ENCODE measurements around the gene GOLGB1. TPM values are rescaled to one million over a fixed set of nuclear protein-coding genes. Genes with fewer than 3 reads are reported as not detected.

Gene GOLGB1, protein sequence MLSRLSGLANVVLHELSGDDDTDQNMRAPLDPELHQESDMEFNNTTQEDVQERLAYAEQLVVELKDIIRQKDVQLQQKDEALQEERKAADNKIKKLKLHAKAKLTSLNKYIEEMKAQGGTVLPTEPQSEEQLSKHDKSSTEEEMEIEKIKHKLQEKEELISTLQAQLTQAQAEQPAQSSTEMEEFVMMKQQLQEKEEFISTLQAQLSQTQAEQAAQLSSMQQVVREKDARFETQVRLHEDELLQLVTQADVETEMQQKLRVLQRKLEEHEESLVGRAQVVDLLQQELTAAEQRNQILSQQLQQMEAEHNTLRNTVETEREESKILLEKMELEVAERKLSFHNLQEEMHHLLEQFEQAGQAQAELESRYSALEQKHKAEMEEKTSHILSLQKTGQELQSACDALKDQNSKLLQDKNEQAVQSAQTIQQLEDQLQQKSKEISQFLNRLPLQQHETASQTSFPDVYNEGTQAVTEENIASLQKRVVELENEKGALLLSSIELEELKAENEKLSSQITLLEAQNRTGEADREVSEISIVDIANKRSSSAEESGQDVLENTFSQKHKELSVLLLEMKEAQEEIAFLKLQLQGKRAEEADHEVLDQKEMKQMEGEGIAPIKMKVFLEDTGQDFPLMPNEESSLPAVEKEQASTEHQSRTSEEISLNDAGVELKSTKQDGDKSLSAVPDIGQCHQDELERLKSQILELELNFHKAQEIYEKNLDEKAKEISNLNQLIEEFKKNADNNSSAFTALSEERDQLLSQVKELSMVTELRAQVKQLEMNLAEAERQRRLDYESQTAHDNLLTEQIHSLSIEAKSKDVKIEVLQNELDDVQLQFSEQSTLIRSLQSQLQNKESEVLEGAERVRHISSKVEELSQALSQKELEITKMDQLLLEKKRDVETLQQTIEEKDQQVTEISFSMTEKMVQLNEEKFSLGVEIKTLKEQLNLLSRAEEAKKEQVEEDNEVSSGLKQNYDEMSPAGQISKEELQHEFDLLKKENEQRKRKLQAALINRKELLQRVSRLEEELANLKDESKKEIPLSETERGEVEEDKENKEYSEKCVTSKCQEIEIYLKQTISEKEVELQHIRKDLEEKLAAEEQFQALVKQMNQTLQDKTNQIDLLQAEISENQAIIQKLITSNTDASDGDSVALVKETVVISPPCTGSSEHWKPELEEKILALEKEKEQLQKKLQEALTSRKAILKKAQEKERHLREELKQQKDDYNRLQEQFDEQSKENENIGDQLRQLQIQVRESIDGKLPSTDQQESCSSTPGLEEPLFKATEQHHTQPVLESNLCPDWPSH (N-terminal part only)
- total RNA-seq (2022) = 31.5 and 34.3 TPM in 2 replicates
- percentile 87 among the genes with signal in this experiment for Bru-seq, nascent RNA
- percentile 87 among the genes with signal in this experiment for BruChase-seq, experiment 1, labeled RNA remaining after a 2-hour chase
- percentile 93 among the genes with signal in this experiment for BruChase-seq, experiment 2, labeled RNA remaining after a 6-hour chase
- long read RNA-seq, partial matches to known transcripts = 4 of 8 reads
- long read RNA-seq, other reads (novel, unspliced or antisense) = 4 of 8 reads

DNA sequence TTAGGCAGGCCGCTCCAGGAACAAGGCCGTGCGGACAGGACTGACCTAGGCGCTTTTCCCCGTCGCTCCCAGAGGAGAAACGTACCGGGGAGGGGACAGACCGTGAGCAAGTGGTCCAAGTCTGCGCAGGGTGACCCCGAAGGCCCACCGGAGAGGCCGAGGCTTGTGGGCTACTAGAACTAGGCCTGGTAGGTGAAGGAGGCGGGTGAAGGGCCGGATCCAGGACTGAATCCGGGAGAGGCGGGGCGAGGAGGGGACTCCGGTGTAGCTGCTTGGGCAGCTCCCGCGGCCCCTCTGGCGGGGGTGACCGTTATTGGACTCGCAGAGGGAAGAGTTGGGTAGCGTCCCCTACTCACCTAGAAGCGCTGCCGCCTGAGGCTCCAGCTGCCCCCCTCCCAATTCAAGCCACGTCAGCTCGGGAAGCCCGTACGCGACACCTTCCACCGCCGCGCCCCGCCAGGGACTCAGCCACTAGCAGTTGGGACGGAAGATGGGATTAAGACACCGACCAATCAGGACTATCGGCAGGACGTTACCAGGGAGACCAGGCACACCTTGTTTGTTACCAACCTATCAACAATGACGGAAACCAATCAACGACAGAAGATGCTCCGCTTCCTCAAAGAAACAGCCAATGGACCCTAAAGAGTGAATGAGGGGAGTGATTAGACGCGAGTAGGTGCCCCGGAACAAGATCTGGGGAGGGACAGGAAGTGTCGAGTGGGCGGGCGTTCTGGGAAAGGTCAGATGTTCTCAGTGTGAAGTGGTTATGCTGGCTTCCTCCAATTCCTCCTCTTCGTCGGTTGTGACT, at the start of gene GOLGB1:
Gene GOLGB1 (minus strand): TSS at position 466 of the 811 bp plus-strand sequence. CDS start 18,770 bp downstream, outside the sequence.
- Mint-ChIP-seq H3K4me3 (ENCODE audit: unreplicated experiment) (no peak within 1 kb of the TSS), H3K36me3 (ENCODE audit: insufficient read depth, unreplicated experiment) (no peaks in the 10 kb centered on the region)

DNA sequence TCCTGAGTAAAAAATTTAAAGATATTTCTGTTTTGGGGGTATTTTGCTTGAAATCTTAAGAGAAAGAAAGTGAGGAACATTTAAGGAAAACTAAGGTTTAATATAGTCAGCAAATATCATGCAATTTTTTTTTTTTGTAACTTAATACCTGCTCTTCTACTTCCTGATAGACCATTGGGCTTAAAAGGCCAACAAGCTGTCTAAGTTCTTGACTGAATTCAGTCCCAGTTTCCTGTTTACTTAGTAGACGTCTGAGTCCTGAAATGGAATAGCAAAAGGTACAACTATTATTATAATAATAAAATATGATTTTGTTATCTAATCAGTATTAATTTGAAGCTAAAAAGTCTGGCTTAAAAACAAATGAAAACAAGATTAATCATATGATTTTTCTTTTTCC, 47.4 kb upstream of the GOLGB1 start:
- H3K27ac Mint-ChIP-seq (ENCODE audit: unreplicated experiment) = no peak overlapping the region
- no peak overlapping the region for H3K4me3 Mint-ChIP-seq (ENCODE audit: unreplicated experiment)
- TF ChIP-seq, protein P1, sequence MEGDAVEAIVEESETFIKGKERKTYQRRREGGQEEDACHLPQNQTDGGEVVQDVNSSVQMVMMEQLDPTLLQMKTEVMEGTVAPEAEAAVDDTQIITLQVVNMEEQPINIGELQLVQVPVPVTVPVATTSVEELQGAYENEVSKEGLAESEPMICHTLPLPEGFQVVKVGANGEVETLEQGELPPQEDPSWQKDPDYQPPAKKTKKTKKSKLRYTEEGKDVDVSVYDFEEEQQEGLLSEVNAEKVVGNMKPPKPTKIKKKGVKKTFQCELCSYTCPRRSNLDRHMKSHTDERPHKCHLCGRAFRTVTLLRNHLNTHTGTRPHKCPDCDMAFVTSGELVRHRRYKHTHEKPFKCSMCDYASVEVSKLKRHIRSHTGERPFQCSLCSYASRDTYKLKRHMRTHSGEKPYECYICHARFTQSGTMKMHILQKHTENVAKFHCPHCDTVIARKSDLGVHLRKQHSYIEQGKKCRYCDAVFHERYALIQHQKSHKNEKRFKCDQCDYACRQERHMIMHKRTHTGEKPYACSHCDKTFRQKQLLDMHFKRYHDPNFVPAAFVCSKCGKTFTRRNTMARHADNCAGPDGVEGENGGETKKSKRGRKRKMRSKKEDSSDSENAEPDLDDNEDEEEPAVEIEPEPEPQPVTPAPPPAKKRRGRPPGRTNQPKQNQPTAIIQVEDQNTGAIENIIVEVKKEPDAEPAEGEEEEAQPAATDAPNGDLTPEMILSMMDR (IDR thresholded peaks at IDR 0.05; ENCODE audit: insufficient read depth in 1 of 2, low read depth in 1 of 2, low read length in 1 of 2, severe bottlenecking in 1 of 2, unreplicated experiment in 1 of 2) = no peak
- no peaks in the 10 kb centered on the region for H3K4me1 Mint-ChIP-seq (ENCODE audit: low read depth, unreplicated experiment)
- Histone ChIP-seq H3K9me3 (no peaks in the 10 kb centered on the region), H3K4me1 (no peaks in the 10 kb centered on the region), H3K4me3 (ENCODE audit: low read depth, low read length) (no peak overlapping the region), H3K27me3 (replicated peaks; ENCODE audit: control insufficient read depth, insufficient read depth, low read length) (no peaks in the 10 kb centered on the region), H3K36me3 (ENCODE audit: control insufficient read depth, insufficient read depth, low read length) (peaks cover 1% of the 10 kb centered on the region; the same call in 1 of the 2 replicates)
- no peaks in the 10 kb centered on the region for H3K27me3 Mint-ChIP-seq (ENCODE audit: insufficient read depth, unreplicated experiment)
- DNase-seq = no peak
- H3K9me3 Mint-ChIP-seq (ENCODE audit: unreplicated experiment) = no peaks in the 10 kb centered on the region
- ChIA-PET POLR2A (no interaction called here), CTCF (no interaction called here)
- peaks cover 11% of the 10 kb centered on the region for H3K36me3 Mint-ChIP-seq (ENCODE audit: insufficient read depth, unreplicated experiment)
- intact Hi-C loops (cut with micrococcal nuclease; ENCODE audit: unreplicated experiment) = no loop called here
- BruUV-seq (replicated peaks) = no TSS peak

More for the DNA sequence above, at the start of gene GOLGB1:
- intact Hi-C loops (cut with micrococcal nuclease; ENCODE audit: unreplicated experiment) = loop anchor here (1.0 to 10.0 kb wide), 3 partner anchors 87 to 245 kb away; partner anchors contain the start of gene HCLS1
- BruUV-seq (replicated peaks) = no TSS peak
- Histone ChIP-seq H3K9me3 (no peaks in the 10 kb centered on the region), H3K4me1 (0 out of 2 replicates have a peak, but pooled peaks cover 8% of the 10 kb centered on the region), H3K27me3 (replicated peaks; ENCODE audit: control insufficient read depth, insufficient read depth, low read length) (no peaks in the 10 kb centered on the region), H3K36me3 (ENCODE audit: control insufficient read depth, insufficient read depth, low read length) (no peaks in the 10 kb centered on the region), H3K4me3 (ENCODE audit: low read depth, low read length) (peak within 1 kb of the TSS; percentile 86)
- Mint-ChIP-seq H3K27ac (ENCODE audit: unreplicated experiment) (no peak within 1 kb of the TSS), H3K4me1 (ENCODE audit: low read depth, unreplicated experiment) (peaks cover 14% of the 10 kb centered on the region), H3K9me3 (ENCODE audit: unreplicated experiment) (no peaks in the 10 kb centered on the region), H3K27me3 (ENCODE audit: insufficient read depth, unreplicated experiment) (no peaks in the 10 kb centered on the region)
- ChIA-PET POLR2A (interaction anchor here (1.0 to 2.9 kb wide), 2 partner anchors 23 to 86 kb away, joined by 4 to 9 read pairs; partner anchors contain the start of genes EAF2 and IQCB1), CTCF (no interaction called here)
- TF ChIP-seq, protein P1 (IDR thresholded peaks at IDR 0.05; ENCODE audit: insufficient read depth in 1 of 2, low read depth in 1 of 2, low read length in 1 of 2, severe bottlenecking in 1 of 2, unreplicated experiment in 1 of 2) = no peak
- DNase-seq = peak; percentile 95 to 97
